Ectodermal cell (in vitro differentiated cells): ENCODE results near the gene FTCD.

ENCODE experiments used
- H3K27ac ChIP-seq: 2 replicates; pipeline ENCODE4 v1.7.0; 2013; ENCODE audit warnings: mild to moderate bottlenecking, low read depth, low read length; ENCODE audit not compliant: insufficient read depth, poor library complexity, severe bottlenecking
- H3K27me3 ChIP-seq: 2 replicates; pipeline ENCODE4 v1.7.0; 2013; ENCODE audit warnings: mild to moderate bottlenecking, low read length; ENCODE audit not compliant: insufficient read depth, control insufficient read depth, poor library complexity, severe bottlenecking
- H3K36me3 ChIP-seq: one replicate; pipeline ENCODE4 v1.7.0; 2013; ENCODE audit warnings: low read length; ENCODE audit not compliant: control insufficient read depth, insufficient read depth
- H3K4me1 ChIP-seq: one replicate; pipeline ENCODE4 v1.7.0; 2013; ENCODE audit warnings: low read length; ENCODE audit not compliant: control insufficient read depth, insufficient read depth
- H3K4me3 ChIP-seq: 2 replicates; pipeline ENCODE4 v1.7.0; 2013; ENCODE audit warnings: low read depth, low read length, control low read depth; ENCODE audit not compliant: insufficient read depth
- H3K9me3 ChIP-seq: 2 replicates; pipeline ENCODE4 v1.7.0; 2013; ENCODE audit warnings: mild to moderate bottlenecking, low read length, moderate library complexity; ENCODE audit not compliant: control insufficient read depth
- WGBS, 2 experiments: methylation state at CpG; one replicate each; pipeline ENCODE4 v1.1.7; 2013; ENCODE audit warnings: missing lambda C conversion rate in 2 of 2; 5-methylcytosine and 5-hydroxymethylcytosine counted together

The FTCD gene

GRCh38 chr21:46159390-46159789, 4.0 kb upstream of the FTCD start:
- no peaks in the 10 kb centered on the region for H3K9me3 ChIP-seq
- 94 to 96% methylated on average over 12 of the region's 12 CpGs for WGBS, 2 experiments
- no peak overlapping the region for H3K4me3 ChIP-seq
- no peaks in the 10 kb centered on the region for H3K36me3 ChIP-seq
- H3K27ac ChIP-seq: no peak overlapping the region
- H3K4me1 ChIP-seq: no peaks in the 10 kb centered on the region
- H3K27me3 ChIP-seq: no peaks in the 10 kb centered on the region

DNA sequence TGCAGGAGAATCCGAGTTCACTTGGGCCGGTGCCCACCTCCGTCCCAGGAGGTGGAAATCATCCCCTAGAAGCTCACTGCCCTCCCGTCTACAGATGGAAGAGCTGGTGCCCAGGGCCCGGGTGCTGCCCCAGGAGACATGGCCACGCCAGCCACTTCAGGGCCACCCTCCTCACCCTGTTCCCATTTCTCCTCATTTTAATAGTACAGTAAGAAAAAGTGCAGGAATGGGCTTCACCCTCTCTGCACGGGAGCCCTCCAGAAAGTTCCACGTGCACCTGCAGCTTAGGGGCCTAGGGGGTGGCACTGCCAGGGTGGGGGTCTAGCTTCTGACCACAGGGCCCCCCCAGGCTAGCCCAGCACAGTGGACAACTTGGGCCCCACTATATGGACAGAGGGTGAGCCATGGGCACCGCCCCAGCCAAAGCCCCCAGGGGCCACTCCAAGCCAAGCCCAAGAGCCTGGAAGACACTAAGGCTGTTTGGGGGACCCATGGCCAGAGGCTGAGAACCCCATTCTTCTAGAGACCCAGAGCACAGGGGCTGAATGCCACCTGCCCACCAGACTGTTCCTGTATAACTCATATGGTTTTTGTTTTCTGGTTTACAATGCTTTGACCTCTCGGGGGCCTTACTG, 3.4 kb upstream of the FTCD start:
- Histone ChIP-seq H3K4me1 (no peaks in the 10 kb centered on the region), H3K36me3 (no peaks in the 10 kb centered on the region), H3K27ac (no peak overlapping the region), H3K9me3 (no peaks in the 10 kb centered on the region), H3K4me3 (no peak overlapping the region), H3K27me3 (no peaks in the 10 kb centered on the region)
- 94 to 95% methylated on average over 10 of the region's 10 CpGs for WGBS, 2 experiments

DNA sequence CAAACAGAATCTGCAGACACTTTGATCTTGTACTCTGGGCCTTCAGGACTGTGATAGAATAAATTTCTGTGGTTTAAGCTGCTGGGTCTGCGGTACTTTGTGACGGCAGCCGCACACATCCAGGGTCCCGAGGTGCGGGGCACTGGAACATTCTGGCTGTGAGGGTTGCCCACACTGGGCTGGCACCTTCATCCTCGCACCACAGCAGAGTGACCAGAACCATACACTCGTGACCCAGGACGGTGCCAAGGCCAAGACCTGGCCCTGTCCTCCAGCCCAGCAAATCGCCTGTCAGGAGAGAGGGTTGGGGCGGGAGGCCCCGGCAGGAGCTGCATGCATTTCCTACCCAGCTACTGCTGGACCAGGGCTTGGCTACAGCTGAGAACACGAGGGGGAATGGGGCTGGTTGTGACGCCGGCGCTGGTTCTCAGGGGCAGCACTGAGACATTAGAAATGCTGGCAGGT, 2.6 kb upstream of the FTCD start:
- WGBS, 2 experiments: 94 to 95% methylated on average over 15 of the region's 15 CpGs

DNA sequence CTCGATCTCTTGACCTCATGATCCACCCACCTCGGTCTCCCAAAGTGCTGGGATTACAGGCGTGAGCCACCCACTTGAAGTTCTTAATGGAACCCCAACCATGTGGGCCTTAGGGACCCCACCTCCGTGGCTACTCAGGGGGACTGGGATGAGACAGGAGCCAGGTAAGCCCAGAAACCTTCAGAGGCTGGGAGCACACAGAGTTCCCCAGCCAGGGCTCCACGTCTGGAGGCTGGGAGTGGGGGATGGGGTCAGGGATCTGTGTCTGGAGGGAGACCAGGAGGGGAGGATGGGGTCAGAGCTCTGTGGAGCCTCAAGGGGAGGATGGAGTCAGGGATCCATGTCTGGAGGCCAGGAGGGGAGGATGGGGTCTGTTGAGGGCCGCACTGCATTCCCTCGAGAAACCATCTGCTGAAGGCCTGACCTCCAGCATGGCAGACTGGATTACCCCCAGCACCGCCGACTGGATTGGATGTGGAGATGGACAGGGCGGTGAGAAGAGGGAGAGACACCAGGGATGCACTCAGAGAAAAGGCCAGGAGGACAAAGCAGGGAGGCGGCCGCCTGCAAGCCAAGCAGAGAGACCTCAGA, 2.1 kb upstream of the FTCD start:
- no peaks in the 10 kb centered on the region for H3K9me3 ChIP-seq
- 92% methylated on average over 12 of the region's 12 CpGs for WGBS, 2 experiments
- no peaks in the 10 kb centered on the region for H3K27me3 ChIP-seq
- H3K4me3 ChIP-seq: no peak overlapping the region
- H3K36me3 ChIP-seq: no peaks in the 10 kb centered on the region
- H3K27ac ChIP-seq: no peak overlapping the region
- H3K4me1 ChIP-seq: peaks cover 12% of the 10 kb centered on the region

More for the DNA sequence above, 2.6 kb upstream of the FTCD start:
- Histone ChIP-seq H3K9me3 (no peaks in the 10 kb centered on the region), H3K27ac (no peak overlapping the region), H3K27me3 (no peaks in the 10 kb centered on the region), H3K4me3 (no peak overlapping the region), H3K4me1 (peaks cover 7% of the 10 kb centered on the region), H3K36me3 (no peaks in the 10 kb centered on the region)

- Histone ChIP-seq H3K36me3 (no peaks in the 10 kb centered on the region), H3K4me1 (peaks cover 12% of the 10 kb centered on the region), H3K27me3 (no peaks in the 10 kb centered on the region), H3K27ac (no peak overlapping the region), H3K4me3 (no peak overlapping the region), H3K9me3 (no peaks in the 10 kb centered on the region)
- WGBS, 2 experiments: 92 to 98% methylated on average over 10 of the region's 10 CpGs
Measured at GRCh38 chr21:46156678-46157077, 1.3 kb upstream of the FTCD start.

GRCh38 chr21:46156378-46156645, 933 bp upstream of the FTCD start:
- Histone ChIP-seq H3K27ac (no peak overlapping the region), H3K4me1 (peaks cover 14% of the 10 kb centered on the region), H3K27me3 (no peaks in the 10 kb centered on the region), H3K4me3 (no peak overlapping the region), H3K9me3 (no peaks in the 10 kb centered on the region), H3K36me3 (no peaks in the 10 kb centered on the region)
- WGBS, 2 experiments: 89% methylated on average over 7 of the region's 7 CpGs

GRCh38 chr21:46154955-46155513, 345 bp downstream of the FTCD start:
- WGBS, 2 experiments: 93% methylated on average over 16 of the region's 16 CpGs

DNA sequence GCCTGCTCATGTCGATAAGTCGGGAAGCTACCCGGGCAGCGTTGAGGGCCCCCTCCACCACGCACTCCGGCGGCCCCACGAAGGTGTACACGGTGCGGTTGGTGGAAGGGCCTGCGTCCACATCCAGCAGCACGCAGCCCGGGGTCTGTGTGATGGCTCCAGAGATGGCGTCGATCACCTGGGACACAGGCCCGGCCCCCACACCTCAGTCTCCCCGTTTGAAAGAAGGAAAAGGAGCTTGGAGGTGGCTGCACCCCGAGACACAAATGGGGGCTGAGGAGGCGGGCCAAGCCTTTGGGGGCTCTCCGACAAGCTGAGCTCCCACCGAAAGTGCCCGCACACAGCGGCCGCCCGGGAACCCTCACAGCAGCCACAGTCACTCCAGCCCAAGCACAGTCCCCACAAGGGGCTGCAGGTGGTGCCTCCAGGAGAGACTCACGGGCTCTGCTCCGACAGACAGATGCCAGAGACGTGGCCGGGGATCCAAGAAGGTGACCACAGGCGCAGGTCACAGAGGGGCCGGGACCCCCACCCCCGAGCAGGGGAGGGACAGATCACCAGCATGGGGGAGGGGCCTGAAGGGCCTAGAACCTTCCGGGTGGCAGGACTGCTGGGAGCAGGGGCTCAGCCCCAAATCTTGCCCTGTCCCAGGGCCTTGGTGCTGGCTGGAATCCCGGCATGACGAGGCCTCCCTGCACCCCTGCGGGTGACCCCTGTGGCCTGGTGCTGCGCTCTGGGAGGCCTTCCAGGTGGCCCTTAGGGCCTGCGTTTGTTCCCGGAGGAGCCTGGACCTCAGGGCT, 1.0 kb downstream of the FTCD start:
- Histone ChIP-seq H3K9me3 (no peaks in the 10 kb centered on the region), H3K4me3 (no peak overlapping the region), H3K36me3 (no peaks in the 10 kb centered on the region), H3K4me1 (peaks cover 21% of the 10 kb centered on the region), H3K27me3 (no peaks in the 10 kb centered on the region), H3K27ac (no peak overlapping the region)
- 91 to 92% methylated on average over 39 of the region's 39 CpGs for WGBS, 2 experiments

More at GRCh38 chr21:46154955-46155513, 345 bp downstream of the FTCD start:
- Histone ChIP-seq H3K27me3 (no peaks in the 10 kb centered on the region), H3K36me3 (no peaks in the 10 kb centered on the region), H3K4me1 (peaks cover 20% of the 10 kb centered on the region), H3K27ac (no peak overlapping the region), H3K9me3 (no peaks in the 10 kb centered on the region), H3K4me3 (no peak overlapping the region)

DNA sequence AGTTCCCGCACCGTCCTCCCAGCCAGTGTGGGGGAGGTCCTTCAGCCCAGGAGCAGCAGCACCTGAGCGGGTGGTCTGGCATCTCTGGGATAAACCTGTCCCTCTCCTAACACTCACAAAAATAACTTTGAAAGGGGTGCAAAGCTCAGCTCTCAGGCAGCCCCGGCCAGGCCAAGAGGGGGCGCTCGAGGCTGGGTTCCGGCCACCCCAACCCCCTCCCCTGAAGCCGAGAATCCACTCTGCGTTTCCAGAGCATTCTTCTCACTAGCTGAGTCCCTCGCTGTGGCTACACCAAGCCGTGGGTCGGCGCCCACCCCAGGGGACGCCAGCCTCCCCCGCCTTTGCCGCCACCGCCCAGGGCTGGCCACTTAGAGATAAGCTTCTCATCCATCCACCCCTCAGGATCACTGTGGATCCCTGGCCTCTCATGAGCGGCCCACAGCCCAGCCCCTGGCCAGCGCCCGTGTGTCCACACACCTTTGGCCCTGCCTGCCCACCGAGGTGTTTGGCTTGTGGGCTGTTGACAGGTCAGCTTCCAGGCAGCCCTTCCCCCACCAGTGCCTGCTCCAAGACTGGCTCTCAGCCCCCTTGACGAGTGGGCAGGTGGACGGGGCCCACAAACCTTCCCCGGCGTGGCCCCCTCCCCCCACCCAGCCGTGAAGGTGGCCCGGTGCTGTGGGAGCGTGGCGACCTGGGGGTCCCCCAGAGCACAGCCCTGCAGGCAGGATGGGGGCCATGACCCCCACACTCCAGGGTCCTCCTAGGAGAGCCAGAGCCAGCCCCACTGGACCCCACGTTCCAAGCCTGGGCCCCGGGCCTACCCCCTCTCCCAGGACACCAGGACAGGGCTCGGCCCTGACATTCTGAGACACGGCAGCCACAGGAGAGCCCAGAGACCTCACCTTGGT, 1.9 kb downstream of the FTCD start:
- H3K27me3 ChIP-seq: no peaks in the 10 kb centered on the region
- WGBS, 2 experiments: 53 to 55% methylated on average over 33 of the region's 33 CpGs
- no peaks in the 10 kb centered on the region for H3K36me3 ChIP-seq
- H3K4me1 ChIP-seq: peaks cover 21% of the 10 kb centered on the region
- H3K27ac ChIP-seq: no peak overlapping the region
- H3K4me3 ChIP-seq: no peak overlapping the region
- no peaks in the 10 kb centered on the region for H3K9me3 ChIP-seq
